HT-29 (cell line): Measurements from ENCODE around the gene LIMD2. TPM values are rescaled to one million over a fixed set of nuclear protein-coding genes. Genes with fewer than 3 reads are reported as not detected.

ENCODE experiments used
- DNase-seq: peaks from one replicate; pipeline ENCODE4 v3.0.0-alpha.2; 2015; ENCODE audit warnings: low spot score
- total RNA-seq: library from RNA; depleted of rRNA; stranded (reverse); fragments of >200 nt; shearing (Covaris generic); gene quantifications from 2 replicates; pipeline ENCODE4 v1.2.3, GENCODE V29; 2014

LIMD2 gene
- total RNA-seq, 1 experiment from 2014 or later = 2.8 TPM

GRCh38 chr17:63701456-63701820 lies 1.5 kb upstream of the LIMD2 start:
- DNase-seq = no peak

GRCh38 chr17:63700528-63701455 lies 867 bp upstream of the LIMD2 start:
- no peak for DNase-seq

GRCh38 chr17:63698886-63699637 lies 863 bp downstream of the LIMD2 start:
- DNase-seq = no peak

GRCh38 chr17:63698381-63698885 lies 1.5 kb downstream of the LIMD2 start:
- no peak for DNase-seq

- peak; percentile 30 for DNase-seq
These were observed 2.3 kb downstream of the LIMD2 start for GRCh38 chr17:63697341-63698286.

- peak; percentile 57 for DNase-seq
These were observed 3.5 kb downstream of the LIMD2 start for GRCh38 chr17:63696381-63696961.

- DNase-seq = no peak
These were observed 4.0 kb downstream of the LIMD2 start for GRCh38 chr17:63695889-63696288.

- DNase-seq = no peak
These were observed 4.8 kb downstream of the LIMD2 start for GRCh38 chr17:63694950-63695773.

GRCh38 chr17:63694229-63694949 lies 5.5 kb downstream of the LIMD2 start:
- no peak for DNase-seq

- no peak for DNase-seq
These were observed 6.4 kb downstream of the LIMD2 start for GRCh38 chr17:63693411-63694113.

- DNase-seq = no peak
These were observed 7.6 kb downstream of the LIMD2 start for GRCh38 chr17:63692195-63692816.

- no peak for DNase-seq
These were observed 10.4 kb downstream of the LIMD2 start for GRCh38 chr17:63689479-63689878.

- no peak for DNase-seq
These were observed 11.4 kb downstream of the LIMD2 start for GRCh38 chr17:63688396-63689020.

GRCh38 chr17:63686138-63686685 lies 13.7 kb downstream of the LIMD2 start:
- DNase-seq = no peak

- DNase-seq = no peak
These were observed 14.3 kb downstream of the LIMD2 start for GRCh38 chr17:63685578-63685977.

GRCh38 chr17:63685041-63685440 lies 14.9 kb downstream of the LIMD2 start:
- no peak for DNase-seq

GRCh38 chr17:63682981-63683380 lies 16.9 kb downstream of the LIMD2 start:
- DNase-seq = no peak

GRCh38 chr17:63682441-63682840 lies 17.5 kb downstream of the LIMD2 start:
- no peak for DNase-seq
